B cell (primary cell): ENCODE results near the gene GRID2. TPM values are rescaled to one million over a fixed set of nuclear protein-coding genes. Genes with fewer than 3 reads are reported as not detected.

ENCODE experiments used
- ATAC-seq: fragments of 200-7000 bp; cut with Tn5 transposase; one replicate; pipeline ENCODE4 v1.10.0; 2021; ENCODE audit warnings: low read depth, mild to moderate bottlenecking, moderate number of reproducible peaks, moderate library complexity
- CTCF ChIA-PET: fragments of 350-600 bp; sonication (Branson Sonifier 250); formaldehyde crosslinking; loops from one replicate; lab custom pipeline; 2021; ENCODE audit warnings: antibody characterized with exemption, inconsistent platforms; lab: Charles Lee
- POLR2A ChIA-PET: fragments of 350-600 bp; sonication (Branson Sonifier 250); formaldehyde crosslinking; loops from one replicate; lab custom pipeline; 2021; ENCODE audit warnings: antibody characterized with exemption; lab: Charles Lee
- DNase-seq: peaks from one replicate; pipeline ENCODE4 v3.0.0; 2013
- H2AFZ ChIP-seq: 2 replicates; pipeline ENCODE4 v1.6.1; 2012; ENCODE audit warnings: mild to moderate bottlenecking, low read depth, low read length; ENCODE audit not compliant: insufficient read depth, poor library complexity, severe bottlenecking
- H3K27ac ChIP-seq, 2 donors: 1 replicate in 1 of 2; 2 replicates in 1 of 2; pipeline ENCODE4 v1.5.1; 2012 to 2013; ENCODE audit warnings: low read length in 2 of 2, mild to moderate bottlenecking in 2 of 2, moderate library complexity in 1 of 2
- H3K27me3 ChIP-seq, 4 experiments: fragments of 200-600 bp in 1 of 4; sonication (generic) in 1 of 4; replicated peaks in 1 of 4; 1 replicate in 2 of 4; 2 replicates in 2 of 4; pipeline versions ENCODE4 v1.6.1 to v1.7.0; 2013 to 2016; ENCODE audit warnings: low read length in 3 of 4, mild to moderate bottlenecking in 2 of 4, mixed read lengths in 1 of 4, moderate library complexity in 1 of 4; ENCODE audit not compliant: insufficient read depth in 4 of 4, control insufficient read depth in 3 of 4; ENCODE audit errors: control extremely low read depth in 1 of 4
- H3K36me3 ChIP-seq, 2 experiments: replicated peaks in 1 of 2; 1 replicate in 1 of 2; 2 replicates in 1 of 2; pipeline versions ENCODE4 v1.6.1 to v1.7.1; 2013; ENCODE audit warnings: low read length in 1 of 2; ENCODE audit not compliant: insufficient read depth in 2 of 2, control insufficient read depth in 1 of 2; ENCODE audit errors: control extremely low read depth in 1 of 2, extremely low read depth in 1 of 2
- H3K4me1 ChIP-seq, 2 donors: fragments of 200-600 bp in 1 of 2; sonication (generic) in 1 of 2; 1 replicate in 1 of 2; 2 replicates in 1 of 2; pipeline versions ENCODE4 v1.5.1 to v1.6.1; 2013 to 2017; ENCODE audit warnings: low read length in 2 of 2; ENCODE audit not compliant: control insufficient read depth in 2 of 2, insufficient read depth in 2 of 2
- H3K4me2 ChIP-seq: replicated peaks from 2 replicates; pipeline ENCODE3; 2012; ENCODE audit warnings: mild to moderate bottlenecking, low read depth, low read length; ENCODE audit not compliant: poor library complexity, severe bottlenecking
- H3K4me3 ChIP-seq, 5 experiments: fragments of 200-600 bp in 1 of 5; sonication (generic) in 1 of 5; 1 replicate in 3 of 5; 2 replicates in 2 of 5; pipeline versions ENCODE4 v1.5.1 to v1.7.0; 2011 to 2016; ENCODE audit warnings: low read length in 4 of 5, mild to moderate bottlenecking in 4 of 5, low read depth in 2 of 5, control low read depth in 1 of 5, moderate library complexity in 1 of 5; ENCODE audit not compliant: insufficient read depth in 1 of 5; ENCODE audit errors: control extremely low read depth in 1 of 5, extremely low read depth in 1 of 5
- H3K79me2 ChIP-seq: fragments of 200-600 bp; sonication (generic); one replicate; pipeline ENCODE4 v1.6.0; 2016; ENCODE audit warnings: low read length; ENCODE audit not compliant: control insufficient read depth, insufficient read depth
- H3K9ac ChIP-seq: fragments of 200-600 bp; sonication (generic); 2 replicates; pipeline ENCODE4 v1.6.1; 2017; ENCODE audit warnings: mild to moderate bottlenecking, low read length, moderate library complexity
- H3K9me3 ChIP-seq, 3 donors: one replicate each; pipeline versions ENCODE4 v1.6.1 to v1.7.1; 2013; ENCODE audit warnings: low read length in 2 of 3; ENCODE audit not compliant: control insufficient read depth in 2 of 3, insufficient read depth in 1 of 3; ENCODE audit errors: control extremely low read depth in 1 of 3
- H4K20me1 ChIP-seq: 2 replicates; pipeline ENCODE4 v1.6.0; 2012; ENCODE audit warnings: mild to moderate bottlenecking, low read length; ENCODE audit not compliant: insufficient read depth, control insufficient read depth, poor library complexity, severe bottlenecking
- H3K27ac Mint-ChIP-seq: one replicate; pipeline ENCODE4 v1.8.0; 2021; ENCODE audit warnings: mixed read lengths
- H3K27me3 Mint-ChIP-seq: one replicate; pipeline ENCODE4 v1.8.0; 2021; ENCODE audit warnings: mixed read lengths
- H3K4me1 Mint-ChIP-seq: one replicate; pipeline ENCODE4 v1.8.0; 2021; ENCODE audit warnings: mixed read lengths
- H3K4me3 Mint-ChIP-seq: one replicate; pipeline ENCODE4 v1.8.0; 2021; ENCODE audit warnings: mixed read lengths
- H3K9me3 Mint-ChIP-seq: one replicate; pipeline ENCODE4 v1.8.0; 2022; ENCODE audit warnings: mixed read lengths; ENCODE audit not compliant: insufficient read depth
- EZH2 ChIP-seq: IDR thresholded peaks from 2 replicates; pipeline ENCODE4 v1.6.1; 2012; ENCODE audit warnings: borderline replicate concordance, low read depth, mild to moderate bottlenecking, moderate library complexity, low read length; ENCODE audit not compliant: insufficient read depth, poor library complexity, severe bottlenecking
- WGBS: methylation state at CpG from one replicate; pipeline ENCODE4 v1.1.5; 2013; ENCODE audit warnings: missing lambda C conversion rate; ENCODE audit not compliant: insufficient coverage; 5-methylcytosine and 5-hydroxymethylcytosine counted together
- intact Hi-C: fragments of 100-400 bp; cut with micrococcal nuclease; formaldehyde crosslinking; loops from one replicate; pipeline ENCODE4 v1.10.0; 2022
- polyA plus RNA-seq: library from polyadenylated mRNA; depleted of rRNA; stranded (reverse); fragments of >200 nt; gene quantifications from 2 replicates; pipeline ENCODE4 v1.2.3, GENCODE V29; 2012
- total RNA-seq, 2 donors: library from RNA; stranded (reverse); fragments of 120-200 nt in 1 of 2; gene quantifications; 1 replicate in 1 of 2; 2 replicates in 1 of 2; pipeline versions ENCODE4 v1.2.3 to v1.2.4, GENCODE V29; 2013 to 2022
- TF ChIP-seq, protein P1 (sequence below): fragments of 200-600 bp; IDR thresholded peaks from one replicate; pipeline ENCODE4 v1.8.0; 2022; ENCODE audit warnings: antibody characterized with exemption, mild to moderate bottlenecking

Gene GRID2
- total and polyA plus RNA-seq, 2 donors (not counting 1 experiment from before 2014, with no cell fraction given): not detected

DNA sequence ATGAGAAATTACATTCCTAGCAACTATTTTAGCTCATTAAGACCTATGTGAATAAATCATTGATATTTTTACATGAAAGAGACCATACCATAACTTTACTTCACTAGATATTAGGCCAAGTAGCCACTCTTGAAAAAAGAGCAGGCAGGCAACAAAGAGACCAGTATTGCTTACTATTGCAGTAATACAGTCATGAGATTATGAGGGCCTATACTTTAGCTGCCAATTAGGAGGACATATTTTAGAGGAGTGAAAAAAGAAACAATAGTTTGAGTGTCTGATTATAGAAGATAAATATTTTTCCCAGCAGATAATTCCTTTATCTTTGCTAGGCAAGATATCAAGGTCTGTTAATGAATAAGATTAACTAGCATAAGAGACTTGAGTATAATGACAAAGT is 739.0 kb downstream of the GRID2 start:
- ChIA-PET POLR2A (no interaction called here), CTCF (no interaction called here)
- ATAC-seq (no peak), DNase-seq (no peak)
- Mint-ChIP-seq H3K9me3 (no peaks in the 10 kb centered on the region), H3K27ac (no peak overlapping the region), H3K4me1 (no peaks in the 10 kb centered on the region), H3K27me3 (no peaks in the 10 kb centered on the region), H3K4me3 (no peak overlapping the region)
- no peaks in the 10 kb centered on the region for H3K79me2 ChIP-seq
- peaks cover 0 to 1% (median 0%) of the 10 kb centered on the region in 3 donors for H3K9me3 ChIP-seq
- no peaks in the 10 kb centered on the region for H3K36me3 ChIP-seq
- no peak overlapping the region for H3K9ac ChIP-seq
- H4K20me1 ChIP-seq: no peaks in the 10 kb centered on the region
- no peak overlapping the region for H2AFZ ChIP-seq
- no peaks in the 10 kb centered on the region for H3K4me1 ChIP-seq
- no peaks in the 10 kb centered on the region for H3K27me3 ChIP-seq
- intact Hi-C loops: no loop called here
- H3K4me3 ChIP-seq: no peak overlapping the region
- no peak overlapping the region for H3K27ac ChIP-seq
- no peak overlapping the region for H3K4me2 ChIP-seq
- TF ChIP-seq, protein P1, sequence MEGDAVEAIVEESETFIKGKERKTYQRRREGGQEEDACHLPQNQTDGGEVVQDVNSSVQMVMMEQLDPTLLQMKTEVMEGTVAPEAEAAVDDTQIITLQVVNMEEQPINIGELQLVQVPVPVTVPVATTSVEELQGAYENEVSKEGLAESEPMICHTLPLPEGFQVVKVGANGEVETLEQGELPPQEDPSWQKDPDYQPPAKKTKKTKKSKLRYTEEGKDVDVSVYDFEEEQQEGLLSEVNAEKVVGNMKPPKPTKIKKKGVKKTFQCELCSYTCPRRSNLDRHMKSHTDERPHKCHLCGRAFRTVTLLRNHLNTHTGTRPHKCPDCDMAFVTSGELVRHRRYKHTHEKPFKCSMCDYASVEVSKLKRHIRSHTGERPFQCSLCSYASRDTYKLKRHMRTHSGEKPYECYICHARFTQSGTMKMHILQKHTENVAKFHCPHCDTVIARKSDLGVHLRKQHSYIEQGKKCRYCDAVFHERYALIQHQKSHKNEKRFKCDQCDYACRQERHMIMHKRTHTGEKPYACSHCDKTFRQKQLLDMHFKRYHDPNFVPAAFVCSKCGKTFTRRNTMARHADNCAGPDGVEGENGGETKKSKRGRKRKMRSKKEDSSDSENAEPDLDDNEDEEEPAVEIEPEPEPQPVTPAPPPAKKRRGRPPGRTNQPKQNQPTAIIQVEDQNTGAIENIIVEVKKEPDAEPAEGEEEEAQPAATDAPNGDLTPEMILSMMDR: no peak
- TF ChIP-seq EZH2: no peak

DNA sequence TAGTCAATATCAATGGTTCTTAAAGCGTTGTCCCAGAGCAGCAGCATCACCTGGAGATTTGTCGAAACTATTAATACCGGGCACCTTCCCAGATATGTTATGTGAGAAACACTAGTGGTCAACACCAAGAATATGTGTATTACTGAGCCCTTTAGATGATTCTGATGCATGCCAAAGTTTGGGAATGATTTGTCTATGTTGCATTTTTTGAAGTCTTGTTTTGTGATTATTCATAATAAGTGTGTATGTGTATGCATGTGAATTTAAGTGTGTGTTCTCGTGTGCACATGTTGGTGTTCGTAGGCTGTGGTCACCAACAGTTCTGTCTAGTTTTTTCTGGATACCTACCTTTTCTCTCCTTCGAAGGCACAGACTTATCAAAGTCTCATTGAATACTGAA is 749.4 kb downstream of the GRID2 start:
- ChIA-PET CTCF (no interaction called here), POLR2A (no interaction called here)
- Histone ChIP-seq H3K9me3 (no peaks in the 10 kb centered on the region), H3K4me2 (no peak overlapping the region), H3K9ac (no peak overlapping the region), H2AFZ (no peak overlapping the region), H4K20me1 (no peaks in the 10 kb centered on the region), H3K27ac (no peak overlapping the region), H3K27me3 (no peaks in the 10 kb centered on the region), H3K79me2 (no peaks in the 10 kb centered on the region), H3K36me3 (no peaks in the 10 kb centered on the region), H3K4me1 (no peaks in the 10 kb centered on the region), H3K4me3 (no peak overlapping the region)
- no CpG with 5 or more reads among the region's 6 CpGs for WGBS
- H3K9me3 Mint-ChIP-seq: peaks cover 3% of the 10 kb centered on the region
- no peak for DNase-seq
- no peak overlapping the region for H3K27ac Mint-ChIP-seq
- H3K27me3 Mint-ChIP-seq: no peaks in the 10 kb centered on the region
- ATAC-seq: no peak
- TF ChIP-seq, protein P1: no peak
- TF ChIP-seq EZH2: no peak
- H3K4me1 Mint-ChIP-seq: no peaks in the 10 kb centered on the region
- no peak overlapping the region for H3K4me3 Mint-ChIP-seq
- intact Hi-C loops: no loop called here
